ENCODE results near the gene SHBG. TPM values are rescaled to one million over a fixed set of nuclear protein-coding genes. Genes with fewer than 3 reads are reported as not detected.

Gene SHBG
- polyA plus RNA-seq, 3 donors = 2.5 to 4.9 (median 3.0) TPM

Other genes with a start within 250 kb of the SHBG start
- gene TNK1, start 249.0 kb upstream of the SHBG start, polyA plus RNA-seq (ENCODE audit: insufficient read length in 3 of 3) = 1 to 10 TPM; 4.4 to 5.2 (median 4.8) TPM
- 10 to 100 TPM; 24.3 to 30.9 (median 28.6) TPM for gene PLSCR3, start 235.6 kb upstream of the SHBG start, polyA plus RNA-seq (ENCODE audit: insufficient read length in 3 of 3)
- gene TMEM256, start 226.0 kb upstream of the SHBG start, polyA plus RNA-seq (ENCODE audit: insufficient read length in 3 of 3) = 10 to 100 TPM; 82.4 to 93.2 (median 86.5) TPM
- 10 to 100 TPM; 16.8 to 18.6 (median 18.2) TPM for gene NLGN2, start 222.3 kb upstream of the SHBG start, polyA plus RNA-seq (ENCODE audit: insufficient read length in 3 of 3)
- gene SPEM1, start 209.8 kb upstream of the SHBG start, polyA plus RNA-seq (ENCODE audit: insufficient read length in 3 of 3) = not detected
- not detected for gene SPEM2, start 204.5 kb upstream of the SHBG start, polyA plus RNA-seq (ENCODE audit: insufficient read length in 3 of 3)
- not detected for gene SPEM3, start 201.3 kb upstream of the SHBG start, polyA plus RNA-seq (ENCODE audit: insufficient read length in 3 of 3)
- gene TMEM102, start 194.7 kb upstream of the SHBG start, polyA plus RNA-seq (ENCODE audit: insufficient read length in 3 of 3) = 1 to 10 TPM; 3.6 to 4.4 (median 4.2) TPM
- 1 to 10 TPM; 5.5 to 6.8 (median 6.6) TPM for gene FGF11, start 190.6 kb upstream of the SHBG start, polyA plus RNA-seq (ENCODE audit: insufficient read length in 3 of 3)
- gene CHRNB1, start 185.1 kb upstream of the SHBG start, polyA plus RNA-seq (ENCODE audit: insufficient read length in 3 of 3) = 10 to 100 TPM; 10.1 to 11.0 (median 10.9) TPM
- gene ZBTB4, start 150.5 kb upstream of the SHBG start, polyA plus RNA-seq (ENCODE audit: insufficient read length in 3 of 3) = 10 to 100 TPM; 35.9 to 38.0 (median 37.6) TPM
- under 1 TPM in 1 of 3 donors, not detected in 2; 0.10 TPM for gene SLC35G6, start 148.7 kb upstream of the SHBG start, polyA plus RNA-seq (ENCODE audit: insufficient read length in 3 of 3)
- gene POLR2A, start 145.8 kb upstream of the SHBG start, polyA plus RNA-seq (ENCODE audit: insufficient read length in 3 of 3) = 100 to 1,000 TPM; 108 to 118 (median 118) TPM
- 10 to 100 TPM; 21.8 to 24.1 (median 22.3) TPM for gene TNFSF12, start 81.1 kb upstream of the SHBG start, polyA plus RNA-seq (ENCODE audit: insufficient read length in 3 of 3)
- gene TNFSF13, start 71.4 kb upstream of the SHBG start, polyA plus RNA-seq (ENCODE audit: insufficient read length in 3 of 3) = 10 to 100 TPM; 11.6 to 15.0 (median 13.4) TPM
- 10 to 100 TPM; 85.5 to 93.2 (median 91.8) TPM for gene SENP3, start 68.2 kb upstream of the SHBG start, polyA plus RNA-seq (ENCODE audit: insufficient read length in 3 of 3)
- gene CD68, start 50.5 kb upstream of the SHBG start, polyA plus RNA-seq (ENCODE audit: insufficient read length in 3 of 3) = 10 to 100 TPM; 46.9 to 67.9 (median 57.3) TPM
- gene MPDU1, start 46.3 kb upstream of the SHBG start, polyA plus RNA-seq (ENCODE audit: insufficient read length in 3 of 3) = 100 to 1,000 TPM; 125 to 133 (median 125) TPM
- gene SOX15, start 40.0 kb upstream of the SHBG start, polyA plus RNA-seq (ENCODE audit: insufficient read length in 3 of 3) = 1 to 10 TPM; 2.8 to 3.9 (median 2.9) TPM
- gene FXR2, start 15.2 kb upstream of the SHBG start, polyA plus RNA-seq (ENCODE audit: insufficient read length in 3 of 3) = 10 to 100 TPM; 41.4 to 42.8 (median 42.2) TPM
- gene SAT2, start 2.3 kb upstream of the SHBG start, polyA plus RNA-seq (ENCODE audit: insufficient read length in 3 of 3) = 100 to 1,000 TPM; 130 to 152 (median 138) TPM
- 10 to 100 TPM; 15.5 to 20.6 (median 20.4) TPM for gene ATP1B2, start 20.8 kb downstream of the SHBG start, polyA plus RNA-seq (ENCODE audit: insufficient read length in 3 of 3)
- gene TP53, start 57.4 kb downstream of the SHBG start, polyA plus RNA-seq (ENCODE audit: insufficient read length in 3 of 3) = 10 to 100 TPM; 66.7 to 68.6 (median 67.4) TPM
- gene WRAP53, start 58.3 kb downstream of the SHBG start, polyA plus RNA-seq (ENCODE audit: insufficient read length in 3 of 3) = 10 to 100 TPM; 12.8 to 13.6 (median 13.1) TPM
- 10 to 100 TPM; 19.9 to 23.7 (median 23.1) TPM for gene EFNB3, start 75.1 kb downstream of the SHBG start, polyA plus RNA-seq (ENCODE audit: insufficient read length in 3 of 3)
- gene DNAH2, start 87.6 kb downstream of the SHBG start, polyA plus RNA-seq (ENCODE audit: insufficient read length in 3 of 3) = under 1 TPM; 0.25 to 0.43 (median 0.25) TPM
- 10 to 100 TPM; 15.3 to 18.3 (median 17.9) TPM for gene KDM6B, start 204.1 kb downstream of the SHBG start, polyA plus RNA-seq (ENCODE audit: insufficient read length in 3 of 3)
- 10 to 100 TPM; 19.1 to 27.1 (median 23.0) TPM for gene TMEM88, start 224.9 kb downstream of the SHBG start, polyA plus RNA-seq (ENCODE audit: insufficient read length in 3 of 3)
- gene NAA38, start 227.4 kb downstream of the SHBG start, polyA plus RNA-seq (ENCODE audit: insufficient read length in 3 of 3) = 10 to 100 TPM; 61.0 to 85.9 (median 73.0) TPM
- gene CYB5D1, start 227.9 kb downstream of the SHBG start, polyA plus RNA-seq (ENCODE audit: insufficient read length in 3 of 3) = 10 to 100 TPM; 23.1 to 24.3 (median 23.8) TPM

Data from right renal cortex interstitium (tissue), 3 donors.